ENCODE results near the gene FBXL20. TPM values are rescaled to one million over a fixed set of nuclear protein-coding genes. Genes with fewer than 3 reads are reported as not detected.

The FBXL20 gene
- 10 to 100 TPM; 10.4 to 15.4 (median 13.1) TPM for total RNA-seq

DNA sequence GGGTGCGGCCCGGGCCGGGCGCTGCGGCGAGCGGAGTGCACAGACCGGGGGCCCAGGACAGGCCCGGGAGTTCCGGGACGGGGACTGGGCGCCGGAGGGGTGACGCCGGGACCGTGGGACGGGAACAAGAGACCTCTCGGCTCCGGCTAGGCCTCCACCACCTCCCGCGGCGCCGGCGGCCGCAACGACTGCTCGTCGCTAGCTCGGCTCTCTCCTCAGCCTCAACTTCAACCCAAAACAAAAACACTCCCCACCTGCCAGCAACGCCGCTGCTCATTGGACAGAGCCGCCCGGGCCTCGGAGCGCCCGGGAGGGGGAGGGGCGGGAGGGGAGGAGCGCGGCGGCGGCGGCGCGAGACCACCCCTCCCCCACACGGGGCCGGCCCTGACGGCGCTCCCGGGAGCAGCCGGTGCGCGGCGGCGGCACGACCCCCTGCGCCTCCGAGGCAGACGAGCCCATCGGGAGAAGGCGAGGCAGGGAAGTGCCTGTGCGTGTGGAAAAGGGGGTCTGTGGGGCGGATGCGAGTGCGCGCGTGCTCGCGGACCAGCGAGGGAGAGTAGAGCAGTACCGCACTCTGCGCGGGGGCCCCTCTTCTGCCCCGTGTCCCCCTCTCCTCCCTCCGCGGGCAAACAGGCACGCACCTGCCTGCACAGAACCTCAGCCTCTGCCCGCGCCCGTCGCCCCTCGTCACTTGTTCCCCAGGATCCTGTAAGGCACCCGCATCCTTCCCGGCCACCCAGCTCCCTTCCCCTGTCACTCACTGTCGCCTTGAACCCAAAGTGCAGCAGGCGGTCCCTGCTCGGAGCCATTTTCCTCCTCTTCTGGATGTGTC is at the start of gene FBXL20:
TSS of gene FBXL20 (minus strand) at position 215 of the 832 bp plus-strand sequence. CDS start 224 bp downstream, outside the sequence.
- intact Hi-C loops (cut with DNase I; ENCODE audit: low total_unique reads) = loop anchor here (1.0 to 5.0 kb wide), 3 partner anchors 49 to 129 kb away; partner anchors contain the start of genes CDK12 and MED1
- DNase-seq = peak; percentile 94 to 95
- peak; percentile 91 to 93 for ATAC-seq
- TF ChIP-seq POLR2A (IDR thresholded peaks at IDR 0.05) (peak; percentile 91 to 99), CTCF (IDR thresholded peaks at IDR 0.05 in 4 of 5, conservative IDR thresholded peaks at IDR 0.05 in 1 of 5) (peak in 1 of 5 experiments; percentile 1)
- Histone ChIP-seq H3K9me3 (no peaks in the 10 kb centered on the region), H3K27ac (peak within 1 kb of the TSS; percentile 94 to 99 (median 98)), H3K36me3 (peaks cover 0 to 8% of the 10 kb centered on the region in 2 donors), H3K27me3 (no peaks in the 10 kb centered on the region), H3K4me1 (peaks cover 21 to 22% of the 10 kb centered on the region in 2 donors), H3K4me3 (peak within 1 kb of the TSS; percentile 76 to 99 (median 96))
- in situ Hi-C loops (cut with MboI; ENCODE audit: low sequenced_read_pairs in 4 of 4) = loop anchor here in 1 of 4 donors (10.0 kb wide), 1 partner anchor 127 kb away; no protein-coding TSS in a partner anchor

GRCh38 chr17:39450847-39451581 is 49.6 kb upstream of the FBXL20 start, which contains the start of gene MED1:
Gene MED1 (minus strand): TSS chr17:39451263. CDS start chr17:39451062, 201 bp downstream.
- Histone ChIP-seq H3K27me3 (no peaks in the 10 kb centered on the region), H3K9me3 (no peaks in the 10 kb centered on the region), H3K4me3 (peak within 1 kb of the TSS; percentile 78 to 99 (median 95)), H3K27ac (peak within 1 kb of the TSS; percentile 88 to 97 (median 91)), H3K36me3 (peaks cover 0 to 23% of the 10 kb centered on the region in 2 donors), H3K4me1 (peaks cover 6 to 7% of the 10 kb centered on the region in 2 donors)
- DNase-seq (peak; percentile 90 to 95), ATAC-seq (peak; percentile 99)
- in situ Hi-C loops (cut with MboI; ENCODE audit: low sequenced_read_pairs in 4 of 4) (no loop called here), intact Hi-C loops (cut with DNase I; ENCODE audit: low total_unique reads) (loop anchor here (1.0 to 2.0 kb wide), 2 partner anchors 10 to 50 kb away; partner anchors contain the start of genes CDK12 and FBXL20)
- peak; percentile 51 to 69 for TF ChIP-seq POLR2A (IDR thresholded peaks at IDR 0.05)
- no peak for TF ChIP-seq CTCF (IDR thresholded peaks at IDR 0.05 in 4 of 5, conservative IDR thresholded peaks at IDR 0.05 in 1 of 5)

DNA sequence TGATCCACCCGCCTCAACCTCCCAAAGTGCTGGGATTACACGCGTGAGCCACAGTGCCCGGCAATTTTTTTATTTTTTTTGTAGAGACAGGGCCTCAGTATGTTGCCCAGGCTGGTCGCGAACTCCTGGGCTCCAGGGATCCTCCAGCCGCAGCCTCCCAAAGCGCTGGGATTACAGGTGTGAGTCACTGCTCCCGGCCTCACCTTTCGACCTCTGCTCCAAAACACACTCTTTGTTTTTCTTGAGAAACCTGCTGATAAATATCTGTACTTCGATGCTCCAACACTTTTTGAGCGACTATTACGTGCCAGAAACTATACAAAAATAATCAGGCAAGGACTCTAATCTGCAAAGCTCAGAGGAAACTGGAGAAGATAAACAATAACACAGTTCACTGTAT is 48.6 kb upstream of the FBXL20 start:
- intact Hi-C loops (cut with DNase I; ENCODE audit: low total_unique reads) = loop anchor here (2.0 kb wide), 1 partner anchor 49 kb away; the partner anchor contains the start of gene FBXL20
- TF ChIP-seq CTCF (IDR thresholded peaks at IDR 0.05 in 4 of 5, conservative IDR thresholded peaks at IDR 0.05 in 1 of 5) = no peak
- no peak for TF ChIP-seq POLR2A (IDR thresholded peaks at IDR 0.05)

DNA sequence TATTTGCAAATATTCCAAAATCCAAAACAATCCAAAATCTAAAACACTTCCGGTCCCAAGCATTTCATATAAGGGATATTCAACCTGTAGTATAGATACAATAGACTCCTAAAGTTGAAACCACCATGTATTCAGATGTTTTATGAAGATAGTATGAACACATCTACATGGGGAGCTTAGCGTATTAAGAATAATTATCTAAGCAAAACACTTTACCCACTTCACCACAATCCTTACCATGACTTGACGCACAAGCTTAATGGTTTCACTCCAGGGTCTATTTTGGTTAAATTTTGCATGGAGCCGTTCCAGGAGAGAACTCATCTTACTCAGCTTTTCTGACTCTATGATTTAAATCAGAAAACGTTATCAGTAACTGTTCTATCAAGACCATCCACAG is 46.1 kb upstream of the FBXL20 start:
- in situ Hi-C loops (cut with MboI; ENCODE audit: low sequenced_read_pairs in 4 of 4) = no loop called here

More for the DNA sequence above, 48.6 kb upstream of the FBXL20 start:
- ATAC-seq (no peak), DNase-seq (no peak)
- no peaks in the 10 kb centered on the region for H3K9me3 ChIP-seq
- in situ Hi-C loops (cut with MboI; ENCODE audit: low sequenced_read_pairs in 4 of 4) = no loop called here
- no peaks in the 10 kb centered on the region for H3K27me3 ChIP-seq
- peak overlapping the region; percentile 78 to 99 (median 95) for H3K4me3 ChIP-seq
- peaks cover 0 to 31% of the 10 kb centered on the region in 2 donors for H3K36me3 ChIP-seq
- peaks cover 6 to 7% of the 10 kb centered on the region in 2 donors for H3K4me1 ChIP-seq
- peak overlapping the region in 1 of 4 donors; percentile 91 for H3K27ac ChIP-seq

More for the DNA sequence above, 46.1 kb upstream of the FBXL20 start:
- ATAC-seq (no peak), DNase-seq (no peak)
- intact Hi-C loops (cut with DNase I; ENCODE audit: low total_unique reads) = no loop called here
- TF ChIP-seq POLR2A (IDR thresholded peaks at IDR 0.05) (no peak), CTCF (IDR thresholded peaks at IDR 0.05 in 4 of 5, conservative IDR thresholded peaks at IDR 0.05 in 1 of 5) (no peak)
- Histone ChIP-seq H3K4me3 (no peak overlapping the region), H3K27me3 (no peaks in the 10 kb centered on the region), H3K36me3 (peaks cover 0 to 51% of the 10 kb centered on the region in 2 donors), H3K9me3 (no peaks in the 10 kb centered on the region), H3K27ac (no peak overlapping the region), H3K4me1 (peaks cover 6 to 7% of the 10 kb centered on the region in 2 donors)
